ENCODE data around the gene SCCPDH. TPM values are rescaled to one million over a fixed set of nuclear protein-coding genes. Genes with fewer than 3 reads are reported as not detected.
A peak's percentile ranks its signal among the peaks of the same experiment; 100 is the strongest.

The SCCPDH gene
- total and polyA plus RNA-seq, 2 of the 13 experiments (the other 11 are each of a cell fraction or from before 2014, with no cell fraction given), result 36.7 to 62.3 TPM

DNA sequence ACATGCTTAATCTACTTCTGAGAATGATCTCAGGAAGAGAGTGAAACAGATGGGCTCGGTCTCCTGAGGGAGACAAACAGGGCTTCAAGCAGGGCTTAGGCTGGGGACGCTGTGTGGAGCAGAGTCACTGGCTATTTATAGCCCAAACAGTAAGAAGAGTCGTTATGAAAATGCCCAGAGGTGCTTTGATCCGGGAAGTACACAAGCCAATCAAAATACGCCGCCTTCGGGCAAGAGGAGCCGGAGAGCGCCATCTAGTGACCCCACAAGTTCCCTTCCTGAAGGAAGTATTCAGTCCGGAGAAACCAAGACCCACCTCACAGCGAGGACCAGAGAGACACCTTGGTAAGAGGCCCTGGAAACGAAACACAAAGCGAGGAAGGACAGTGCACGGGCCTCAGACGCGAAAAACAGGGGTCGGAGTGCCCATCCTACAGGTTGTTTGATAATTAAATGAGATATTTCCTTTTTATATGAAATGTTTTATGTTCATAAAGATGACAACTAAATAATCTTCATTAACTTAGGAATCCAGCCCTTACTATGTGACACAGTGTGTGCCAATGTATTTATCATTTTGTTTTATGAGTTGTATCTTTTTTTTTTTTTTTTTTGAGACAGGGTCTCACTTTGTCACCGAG, 25.0 kb upstream of the SCCPDH start (continued):
- TF ChIP-seq TOE1 (CRISPR knock-in tag; IDR thresholded peaks at IDR 0.05), result no peak
- no peak for TF ChIP-seq EED (CRISPR knock-in tag; IDR thresholded peaks at IDR 0.05)
- no peak for TF ChIP-seq ZFAT (CRISPR knock-in tag; conservative IDR thresholded peaks at IDR 0.05)
- TF ChIP-seq ZNF629 (CRISPR knock-in tag; conservative IDR thresholded peaks at IDR 0.05), result no peak
- TF ChIP-seq CHD4 (IDR thresholded peaks at IDR 0.05; ENCODE audit: borderline replicate concordance, low read length), result no peak
- TF ChIP-seq, protein P1, sequence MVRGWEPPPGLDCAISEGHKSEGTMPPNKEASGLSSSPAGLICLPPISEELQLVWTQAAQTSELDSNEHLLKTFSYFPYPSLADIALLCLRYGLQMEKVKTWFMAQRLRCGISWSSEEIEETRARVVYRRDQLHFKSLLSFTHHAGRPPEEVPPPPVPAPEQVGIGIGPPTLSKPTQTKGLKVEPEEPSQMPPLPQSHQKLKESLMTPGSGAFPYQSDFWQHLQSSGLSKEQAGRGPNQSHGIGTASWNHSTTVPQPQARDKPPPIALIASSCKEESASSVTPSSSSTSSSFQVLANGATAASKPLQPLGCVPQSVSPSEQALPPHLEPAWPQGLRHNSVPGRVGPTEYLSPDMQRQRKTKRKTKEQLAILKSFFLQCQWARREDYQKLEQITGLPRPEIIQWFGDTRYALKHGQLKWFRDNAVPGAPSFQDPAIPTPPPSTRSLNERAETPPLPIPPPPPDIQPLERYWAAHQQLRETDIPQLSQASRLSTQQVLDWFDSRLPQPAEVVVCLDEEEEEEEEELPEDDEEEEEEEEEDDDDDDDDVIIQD (CRISPR knock-in tag; IDR thresholded peaks at IDR 0.05; ENCODE audit: low read depth), result peak; percentile 17; the same call in 1 of the 2 replicates
- no peak for TF ChIP-seq ZNF317 (CRISPR knock-in tag; IDR thresholded peaks at IDR 0.05)
- no peak for TF ChIP-seq MYC (CRISPR knock-in tag; IDR thresholded peaks at IDR 0.05; ENCODE audit: borderline replicate concordance)
- TF ChIP-seq ZNF446 (CRISPR knock-in tag; IDR thresholded peaks at IDR 0.05), result no peak
- TF ChIP-seq PHF20 (CRISPR knock-in tag; IDR thresholded peaks at IDR 0.05), result peak; percentile 5; the same call in 1 of the 2 replicates
- TF ChIP-seq SP2 (CRISPR knock-in tag; IDR thresholded peaks at IDR 0.05), result no peak
- TF ChIP-seq WIZ (CRISPR knock-in tag; IDR thresholded peaks at IDR 0.05), result no peak
- TF ChIP-seq, protein P2, sequence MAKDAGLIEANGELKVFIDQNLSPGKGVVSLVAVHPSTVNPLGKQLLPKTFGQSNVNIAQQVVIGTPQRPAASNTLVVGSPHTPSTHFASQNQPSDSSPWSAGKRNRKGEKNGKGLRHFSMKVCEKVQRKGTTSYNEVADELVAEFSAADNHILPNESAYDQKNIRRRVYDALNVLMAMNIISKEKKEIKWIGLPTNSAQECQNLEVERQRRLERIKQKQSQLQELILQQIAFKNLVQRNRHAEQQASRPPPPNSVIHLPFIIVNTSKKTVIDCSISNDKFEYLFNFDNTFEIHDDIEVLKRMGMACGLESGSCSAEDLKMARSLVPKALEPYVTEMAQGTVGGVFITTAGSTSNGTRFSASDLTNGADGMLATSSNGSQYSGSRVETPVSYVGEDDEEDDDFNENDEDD (CRISPR knock-in tag; IDR thresholded peaks at IDR 0.05; ENCODE audit: borderline replicate concordance), result no peak
- TF ChIP-seq CBX5 (CRISPR knock-in tag; IDR thresholded peaks at IDR 0.05; ENCODE audit: borderline replicate concordance), result 0 out of 2 replicates have a peak, but pooled peaks have one; percentile 35
- TF ChIP-seq, protein P3, sequence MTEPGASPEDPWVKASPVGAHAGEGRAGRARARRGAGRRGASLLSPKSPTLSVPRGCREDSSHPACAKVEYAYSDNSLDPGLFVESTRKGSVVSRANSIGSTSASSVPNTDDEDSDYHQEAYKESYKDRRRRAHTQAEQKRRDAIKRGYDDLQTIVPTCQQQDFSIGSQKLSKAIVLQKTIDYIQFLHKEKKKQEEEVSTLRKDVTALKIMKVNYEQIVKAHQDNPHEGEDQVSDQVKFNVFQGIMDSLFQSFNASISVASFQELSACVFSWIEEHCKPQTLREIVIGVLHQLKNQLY (CRISPR knock-in tag; IDR thresholded peaks at IDR 0.05), result no peak
- no peak for TF ChIP-seq FLYWCH1 (CRISPR knock-in tag; IDR thresholded peaks at IDR 0.05)
- no peak for TF ChIP-seq SETDB1 (CRISPR knock-in tag; IDR thresholded peaks at IDR 0.05; ENCODE audit: borderline replicate concordance)
- peak; percentile 63 for TF ChIP-seq FOXJ3 (CRISPR knock-in tag; IDR thresholded peaks at IDR 0.05; ENCODE audit: borderline replicate concordance)
- TF ChIP-seq ZNF660 (CRISPR knock-in tag; IDR thresholded peaks at IDR 0.05; ENCODE audit: borderline replicate concordance, low read depth), result no peak
- TF ChIP-seq ZFP62 (CRISPR knock-in tag; IDR thresholded peaks at IDR 0.05), result no peak
- TF ChIP-seq NR3C1 (CRISPR knock-in tag; IDR thresholded peaks at IDR 0.05), result no peak
- TF ChIP-seq, protein P4, sequence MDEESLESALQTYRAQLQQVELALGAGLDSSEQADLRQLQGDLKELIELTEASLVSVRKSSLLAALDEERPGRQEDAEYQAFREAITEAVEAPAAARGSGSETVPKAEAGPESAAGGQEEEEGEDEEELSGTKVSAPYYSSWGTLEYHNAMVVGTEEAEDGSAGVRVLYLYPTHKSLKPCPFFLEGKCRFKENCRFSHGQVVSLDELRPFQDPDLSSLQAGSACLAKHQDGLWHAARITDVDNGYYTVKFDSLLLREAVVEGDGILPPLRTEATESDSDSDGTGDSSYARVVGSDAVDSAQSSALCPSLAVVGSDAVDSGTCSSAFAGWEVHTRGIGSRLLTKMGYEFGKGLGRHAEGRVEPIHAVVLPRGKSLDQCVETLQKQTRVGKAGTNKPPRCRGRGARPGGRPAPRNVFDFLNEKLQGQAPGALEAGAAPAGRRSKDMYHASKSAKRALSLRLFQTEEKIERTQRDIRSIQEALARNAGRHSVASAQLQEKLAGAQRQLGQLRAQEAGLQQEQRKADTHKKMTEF (CRISPR knock-in tag; IDR thresholded peaks at IDR 0.05), result peak; percentile 56; the same call in 1 of the 2 replicates
- no peak for TF ChIP-seq ZNF333 (CRISPR knock-in tag; IDR thresholded peaks at IDR 0.05; ENCODE audit: borderline replicate concordance)
- TF ChIP-seq, protein P5, sequence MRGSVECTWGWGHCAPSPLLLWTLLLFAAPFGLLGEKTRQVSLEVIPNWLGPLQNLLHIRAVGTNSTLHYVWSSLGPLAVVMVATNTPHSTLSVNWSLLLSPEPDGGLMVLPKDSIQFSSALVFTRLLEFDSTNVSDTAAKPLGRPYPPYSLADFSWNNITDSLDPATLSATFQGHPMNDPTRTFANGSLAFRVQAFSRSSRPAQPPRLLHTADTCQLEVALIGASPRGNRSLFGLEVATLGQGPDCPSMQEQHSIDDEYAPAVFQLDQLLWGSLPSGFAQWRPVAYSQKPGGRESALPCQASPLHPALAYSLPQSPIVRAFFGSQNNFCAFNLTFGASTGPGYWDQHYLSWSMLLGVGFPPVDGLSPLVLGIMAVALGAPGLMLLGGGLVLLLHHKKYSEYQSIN (CRISPR knock-in tag; IDR thresholded peaks at IDR 0.05; ENCODE audit: borderline replicate concordance), result no peak

Data from HepG2 (cell line).